GM12864 (cell line): ENCODE data around the gene MKNK1.

ENCODE experiments used
- DNase-seq: peaks from one replicate; pipeline ENCODE4 v3.0.0-alpha.2; 2011; ENCODE audit warnings: low read depth
- H3K4me3 ChIP-seq: 2 replicates; pipeline ENCODE4 v1.5.1; 2011; ENCODE audit warnings: mild to moderate bottlenecking, low read depth, low read length, control low read depth
- CTCF ChIP-seq: IDR thresholded peaks from 2 replicates; pipeline ENCODE4 v1.5.1; 2011; ENCODE audit warnings: low read depth, mild to moderate bottlenecking, moderate library complexity, low read length, control low read depth, inconsistent platforms; ENCODE audit errors: missing control alignments

MKNK1 gene

GRCh38 chr1:46596036-46596435 is 8.0 kb downstream of the MKNK1 start:
- H3K4me3 ChIP-seq = no peak overlapping the region
- DNase-seq = no peak
- no peak for TF ChIP-seq CTCF

GRCh38 chr1:46595127-46595526 is 8.9 kb downstream of the MKNK1 start:
- H3K4me3 ChIP-seq = no peak overlapping the region
- DNase-seq = no peak
- TF ChIP-seq CTCF = no peak

GRCh38 chr1:46594063-46594462 is 10.0 kb downstream of the MKNK1 start:
- no peak overlapping the region for H3K4me3 ChIP-seq
- no peak for TF ChIP-seq CTCF
- no peak for DNase-seq

- H3K4me3 ChIP-seq = no peak overlapping the region
- DNase-seq = no peak
- TF ChIP-seq CTCF = no peak
Measured at GRCh38 chr1:46592823-46593222, 11.2 kb downstream of the MKNK1 start.

GRCh38 chr1:46589529-46589928 is 14.5 kb downstream of the MKNK1 start:
- no peak overlapping the region for H3K4me3 ChIP-seq
- no peak for DNase-seq
- TF ChIP-seq CTCF = no peak

GRCh38 chr1:46587069-46587468 is 17.0 kb downstream of the MKNK1 start:
- TF ChIP-seq CTCF = no peak
- H3K4me3 ChIP-seq = no peak overlapping the region
- DNase-seq = no peak

GRCh38 chr1:46585312-46585938 is 18.6 kb downstream of the MKNK1 start:
- no peak for DNase-seq
- no peak overlapping the region for H3K4me3 ChIP-seq
- no peak for TF ChIP-seq CTCF
